ENCODE data around the gene PPARG.
"Not testable (repeated sequence)": the region's sequence is repeated elsewhere in the genome, so short reads cannot be mapped to it uniquely, and the experiment has no call there.

PPARG gene
- 11.5 to 217 (median 158) reads per million in 18 experiments for total RNA-seq

- peak; percentile 73 to 79 for DNase-seq
Observed at GRCh38 chr3:12288182-12289129, at the start of gene PPARG. TSS of gene PPARG (plus strand) at chr3:12289070. CDS start at chr3:12379712, 90,642 bp downstream.

- DNase-seq, result no peak
Observed at GRCh38 chr3:12239301-12239700, 49.6 kb upstream of the PPARG start.

GRCh38 chr3:12242772-12243171 lies 46.1 kb upstream of the PPARG start:
- no peak for DNase-seq

GRCh38 chr3:12246497-12247163 lies 42.2 kb upstream of the PPARG start:
- DNase-seq, result no peak

- DNase-seq, result peak in 1 of 2 donors; percentile 31
Observed at GRCh38 chr3:12247411-12247810, 41.5 kb upstream of the PPARG start.

GRCh38 chr3:12249519-12249918 lies 39.4 kb upstream of the PPARG start:
- DNase-seq, result no peak

- DNase-seq, result no peak
Observed at GRCh38 chr3:12252889-12253288, 36.0 kb upstream of the PPARG start.

- DNase-seq, result peak in 1 of 2 donors; percentile 38
Observed at GRCh38 chr3:12253516-12254343, 35.1 kb upstream of the PPARG start.

GRCh38 chr3:12255393-12255792 lies 33.5 kb upstream of the PPARG start:
- no peak for DNase-seq

GRCh38 chr3:12258911-12259310 lies 30.0 kb upstream of the PPARG start:
- DNase-seq, result no peak

GRCh38 chr3:12262173-12262572 lies 26.7 kb upstream of the PPARG start:
- not testable (repeated sequence) for DNase-seq

- DNase-seq, result peak; percentile 64 to 88
Observed at GRCh38 chr3:12265508-12265907, 23.4 kb upstream of the PPARG start.

GRCh38 chr3:12266038-12266437 lies 22.8 kb upstream of the PPARG start:
- no peak for DNase-seq

GRCh38 chr3:12267376-12268030 lies 21.4 kb upstream of the PPARG start:
- no peak for DNase-seq

- peak; percentile 46 to 77 for DNase-seq
Observed at GRCh38 chr3:12268049-12268735, 20.7 kb upstream of the PPARG start.

- DNase-seq, result no peak
Observed at GRCh38 chr3:12270976-12271375, 17.9 kb upstream of the PPARG start.

GRCh38 chr3:12273045-12273695 lies 15.7 kb upstream of the PPARG start:
- DNase-seq, result no peak

- peak; percentile 25 to 38 for DNase-seq
Observed at GRCh38 chr3:12275974-12276650, 12.8 kb upstream of the PPARG start.

GRCh38 chr3:12276827-12277226 lies 12.0 kb upstream of the PPARG start:
- not testable (repeated sequence) for DNase-seq

GRCh38 chr3:12278566-12278965 lies 10.3 kb upstream of the PPARG start:
- DNase-seq, result no peak
